Spleen (tissue), 7 donors: ENCODE measurements around the gene ZFX.

Source experiments
- CTCF ChIP-seq, 11 experiments: fragments of 200-600 bp in 7 of 11; fragments of 450-650 bp in 4 of 11; sonication (generic) in 4 of 11; IDR thresholded peaks in 8 of 11; conservative IDR thresholded peaks in 3 of 11; 1 replicate in 7 of 11; 2 replicates in 4 of 11; pipeline versions ENCODE4 v1.4.0 to v1.8.0; 2016 to 2021; ENCODE audit warnings: antibody characterized with exemption in 11 of 11, inconsistent platforms in 4 of 11, mild to moderate bottlenecking in 1 of 11
- POLR2A ChIP-seq, 3 donors: fragments of 450-650 bp; IDR thresholded peaks; one replicate each; pipeline ENCODE4 v1.5.1; 2017; ENCODE audit warnings: antibody characterized with exemption in 3 of 3, mild to moderate bottlenecking in 1 of 3
- POLR2AphosphoS5 ChIP-seq, 3 donors: sonication (generic); formaldehyde crosslinking; IDR thresholded peaks; one replicate each; pipeline ENCODE4 v1.5.1; 2017; ENCODE audit warnings: antibody characterized with exemption in 3 of 3
- donor health status: DM: no; HTN: no; CAD: no; lungs with moderate emphysema.
- donor health status: DM: no; HTN: no; CAD: no.
- donor health status: DM: no; HTN: no; CAD: no.

- TF ChIP-seq CTCF (IDR thresholded peaks at IDR 0.05 in 8 of 11, conservative IDR thresholded peaks at IDR 0.05 in 3 of 11) (no peak), POLR2A (IDR thresholded peaks at IDR 0.05) (no peak), POLR2AphosphoS5 (IDR thresholded peaks at IDR 0.05) (no peak)
These were observed 32.3 kb upstream of the ZFX start for GRCh38 chrX:24117258-24117657.
